ENCODE measurements around the gene COIL.

DNA sequence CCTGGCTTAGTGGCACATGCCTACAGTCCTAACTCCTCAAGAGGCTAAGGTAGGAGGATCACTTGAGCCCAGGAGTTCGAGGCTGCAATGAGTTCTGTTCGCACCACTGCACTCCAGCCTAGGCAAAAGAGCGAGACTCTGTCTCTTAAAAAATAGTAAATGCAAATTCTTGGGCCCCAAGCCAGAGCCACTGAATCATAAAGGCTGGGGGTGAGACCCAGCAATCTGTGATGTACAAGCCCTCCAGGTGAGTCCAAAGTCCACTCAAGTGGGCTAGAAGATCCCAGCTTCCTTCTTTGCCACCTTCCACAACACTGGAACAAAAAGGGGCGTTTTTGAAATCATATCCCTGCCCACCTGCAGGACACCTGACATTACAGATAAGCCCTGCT is 63.9 kb downstream of the COIL start:
- TF ChIP-seq POLR2A (IDR thresholded peaks at IDR 0.05) = no peak
- no peak for TF ChIP-seq EP300 (IDR thresholded peaks at IDR 0.05)
- TF ChIP-seq, protein P1, sequence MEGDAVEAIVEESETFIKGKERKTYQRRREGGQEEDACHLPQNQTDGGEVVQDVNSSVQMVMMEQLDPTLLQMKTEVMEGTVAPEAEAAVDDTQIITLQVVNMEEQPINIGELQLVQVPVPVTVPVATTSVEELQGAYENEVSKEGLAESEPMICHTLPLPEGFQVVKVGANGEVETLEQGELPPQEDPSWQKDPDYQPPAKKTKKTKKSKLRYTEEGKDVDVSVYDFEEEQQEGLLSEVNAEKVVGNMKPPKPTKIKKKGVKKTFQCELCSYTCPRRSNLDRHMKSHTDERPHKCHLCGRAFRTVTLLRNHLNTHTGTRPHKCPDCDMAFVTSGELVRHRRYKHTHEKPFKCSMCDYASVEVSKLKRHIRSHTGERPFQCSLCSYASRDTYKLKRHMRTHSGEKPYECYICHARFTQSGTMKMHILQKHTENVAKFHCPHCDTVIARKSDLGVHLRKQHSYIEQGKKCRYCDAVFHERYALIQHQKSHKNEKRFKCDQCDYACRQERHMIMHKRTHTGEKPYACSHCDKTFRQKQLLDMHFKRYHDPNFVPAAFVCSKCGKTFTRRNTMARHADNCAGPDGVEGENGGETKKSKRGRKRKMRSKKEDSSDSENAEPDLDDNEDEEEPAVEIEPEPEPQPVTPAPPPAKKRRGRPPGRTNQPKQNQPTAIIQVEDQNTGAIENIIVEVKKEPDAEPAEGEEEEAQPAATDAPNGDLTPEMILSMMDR (IDR thresholded peaks at IDR 0.05) = no peak
